K562 (cell line): ENCODE measurements around the gene HES4. TPM values are rescaled to one million over a fixed set of nuclear protein-coding genes. Genes with fewer than 3 reads are reported as not detected.

Experiments used
- BRD4 ChIP-seq: fragments of 200-600 bp; sonication (generic); IDR thresholded peaks from 2 replicates; pipeline ENCODE4 v1.6.1; 2017; ENCODE audit warnings: inconsistent platforms
- BRD9 ChIP-seq: fragments of 450-650 bp; IDR thresholded peaks from 2 replicates; pipeline ENCODE4 v1.6.1; 2018; ENCODE audit warnings: low read depth; ENCODE audit not compliant: partially characterized antibody
- CREM ChIP-seq: IDR thresholded peaks from 2 replicates; pipeline ENCODE4 v1.6.1; 2014; ENCODE audit warnings: antibody characterized with exemption, low read depth
- DDX20 ChIP-seq: fragments of 450-650 bp; IDR thresholded peaks from 2 replicates; pipeline ENCODE4 v1.6.1; 2016; ENCODE audit warnings: missing genetic modification characterization, low read depth, mild to moderate bottlenecking, missing compliant biosample characterization, moderate library complexity
- DEAF1 ChIP-seq: fragments of 450-650 bp; formaldehyde crosslinking; IDR thresholded peaks from 2 replicates; pipeline ENCODE4 v1.4.0; 2020; ENCODE audit warnings: mild to moderate bottlenecking, moderate library complexity
- DPF2 ChIP-seq: fragments of 450-650 bp; IDR thresholded peaks from 2 replicates; pipeline ENCODE4 v1.6.1; 2016
- ESRRB ChIP-seq: fragments of 250-450 bp; sonication (Bioruptor Pico); IDR thresholded peaks from 2 replicates; pipeline ENCODE4 v1.5.0; 2020; ENCODE audit warnings: mild to moderate bottlenecking, moderate library complexity, borderline replicate concordance
- FOXA1 ChIP-seq: fragments of 450-650 bp; IDR thresholded peaks from 2 replicates; pipeline ENCODE4 v1.6.1; 2016; ENCODE audit warnings: mild to moderate bottlenecking, borderline replicate concordance
- FOXA3 ChIP-seq, 2 experiments: fragments of 450-650 bp in 1 of 2; sonication (generic) in 1 of 2; formaldehyde crosslinking; IDR thresholded peaks in 1 of 2; conservative IDR thresholded peaks in 1 of 2; 2 replicates each; pipeline versions ENCODE4 v1.4.0 to v1.8.0; 2020 to 2022; ENCODE audit warnings: mild to moderate bottlenecking in 2 of 2, missing genetic modification reagents in 1 of 2
- MAX ChIP-seq: sonication (generic); formaldehyde crosslinking; IDR thresholded peaks from 2 replicates; pipeline ENCODE4 v1.9.0; 2022; ENCODE audit warnings: mild to moderate bottlenecking, missing genetic modification reagents
- MAZ ChIP-seq, 2 experiments: fragments of 450-650 bp in 1 of 2; sonication (generic) in 1 of 2; formaldehyde crosslinking; IDR thresholded peaks in 1 of 2; conservative IDR thresholded peaks in 1 of 2; 2 replicates each; pipeline versions ENCODE4 v1.4.0 to v1.5.0; 2020; ENCODE audit warnings: mild to moderate bottlenecking in 1 of 2, missing genetic modification reagents in 1 of 2
- NCOA2 ChIP-seq, 2 experiments: fragments of 450-650 bp; IDR thresholded peaks; 2 replicates each; pipeline ENCODE4 v1.6.1; 2018; ENCODE audit warnings: mild to moderate bottlenecking in 2 of 2, moderate library complexity in 1 of 2; ENCODE audit not compliant: partially characterized antibody in 2 of 2
- NEUROD1 ChIP-seq: fragments of 150-350 bp; IDR thresholded peaks from 2 replicates; pipeline ENCODE4 v1.6.1; 2014; ENCODE audit warnings: borderline replicate concordance, low read length, low read depth; ENCODE audit not compliant: partially characterized antibody
- PURB ChIP-seq: sonication (generic); formaldehyde crosslinking; IDR thresholded peaks from 2 replicates; pipeline ENCODE4 v1.9.0; 2021; ENCODE audit warnings: low read depth, mild to moderate bottlenecking, missing genetic modification reagents
- RCOR1 ChIP-seq, 2 experiments: IDR thresholded peaks; 2 replicates each; pipeline ENCODE4 v1.6.1; 2012; ENCODE audit warnings: low read depth in 2 of 2, low read length in 2 of 2, borderline replicate concordance in 1 of 2, improper control_type of control experiment in 1 of 2
- SLC30A9 ChIP-seq: fragments of 250-450 bp; sonication (Bioruptor Pico); IDR thresholded peaks from 2 replicates; pipeline ENCODE4 v1.8.0; 2022; ENCODE audit warnings: mild to moderate bottlenecking, moderate library complexity
- SMARCE1 ChIP-seq: fragments of 450-650 bp; IDR thresholded peaks from 2 replicates; pipeline ENCODE4 v1.7.1; 2016; ENCODE audit warnings: mild to moderate bottlenecking
- SMC3 ChIP-seq: conservative IDR thresholded peaks from 2 replicates; pipeline ENCODE4 v1.6.1; 2011; ENCODE audit warnings: low read depth, low read length, improper control_type of control experiment; ENCODE audit not compliant: insufficient read depth
- STAG1 ChIP-seq: sonication (generic); formaldehyde crosslinking; IDR thresholded peaks from 2 replicates; pipeline ENCODE4 v1.5.0; 2020; ENCODE audit warnings: missing genetic modification reagents, borderline replicate concordance
- TOE1 ChIP-seq, 2 experiments: fragments of 450-650 bp in 1 of 2; sonication (generic) in 1 of 2; formaldehyde crosslinking in 1 of 2; IDR thresholded peaks; 2 replicates each; pipeline versions ENCODE4 v1.7.1 to v1.8.0; 2016 to 2022; ENCODE audit warnings: borderline replicate concordance in 2 of 2, mild to moderate bottlenecking in 2 of 2, antibody characterized with exemption in 1 of 2, inconsistent platforms in 1 of 2, low read depth in 1 of 2, missing genetic modification reagents in 1 of 2, moderate library complexity in 1 of 2
- ZNF655 ChIP-seq: fragments of 250-450 bp; sonication (Bioruptor Pico); IDR thresholded peaks from 2 replicates; pipeline ENCODE4 v1.5.0; 2021
- ZSCAN29 ChIP-seq: fragments of 450-650 bp; IDR thresholded peaks from 2 replicates; pipeline ENCODE4 v1.6.1; 2017
- polyA plus RNA-seq, 8 experiments: library from polyadenylated mRNA; depleted of rRNA in 4 of 8; stranded (reverse) in 5 of 8; unstranded in 3 of 8; fragments of >200 nt; fragmentation: Nextera tagmentation in 2 of 8; fragmentation: Illumina TruSeq in 1 of 8; extraction: Ambion mirVana in 2 of 8; extraction: Trizol in 1 of 8; gene quantifications; 2 replicates each; pipeline versions ENCODE4 v1.2.1 to v1.2.3, GENCODE V29; 2011 to 2014; ENCODE audit warnings: inconsistent platforms in 1 of 8, missing spikeins in 1 of 8
- total RNA-seq, 7 experiments: library from RNA; depleted of rRNA in 6 of 7; stranded (reverse); fragments of >200 nt in 6 of 7; fragmentation: Illumina TruSeq in 2 of 7; extraction: Trizol in 2 of 7; gene quantifications; 2 replicates each; pipeline versions ENCODE4 v1.2.1 to v1.2.3, GENCODE V29; 2011 to 2021; ENCODE audit warnings: low replicate concordance in 1 of 7

The HES4 gene
- total and polyA plus RNA-seq, 9 of the 15 experiments (the other 6 are each of a cell fraction or from before 2014, with no cell fraction given): 0.21 to 43.7 (median 5.3) TPM; not detected in 2

- TF ChIP-seq CREM (peak; percentile 38; the same call in 1 of the 2 replicates), FOXA3 (CRISPR knock-in tag; conservative IDR thresholded peaks at IDR 0.05 in 1 of 2, IDR thresholded peaks at IDR 0.05 in 1 of 2) (no peak), NCOA2 (IDR thresholded peaks at IDR 0.05; ENCODE audit: partially characterized antibody in 2 of 2) (no peak), ZSCAN29 (no peak), SMC3 (peak; percentile 79), PURB (CRISPR knock-in tag) (no peak), BRD4 (no peak), SMARCE1 (no peak), NEUROD1 (no peak), MAX (peak; percentile 27; the same call in 1 of the 2 replicates), DDX20 (no peak), TOE1 (IDR thresholded peaks at IDR 0.05; ENCODE audit: borderline replicate concordance) (0 out of 2 replicates have a peak, but pooled peaks have one; percentile 18), TOE1 (CRISPR knock-in tag; IDR thresholded peaks at IDR 0.05; ENCODE audit: borderline replicate concordance, low read depth) (no peak), SLC30A9 (no peak), STAG1 (CRISPR knock-in tag) (peak; percentile 80; the same call in 1 of the 2 replicates), ESRRB (CRISPR knock-in tag) (no peak), FOXA1 (no peak), BRD9 (no peak), MAZ (CRISPR knock-in tag; conservative IDR thresholded peaks at IDR 0.05 in 1 of 2, IDR thresholded peaks at IDR 0.05 in 1 of 2) (peak in 1 of 2 experiments; percentile 9; a peak in 1 of 4 replicates), DPF2 (no peak), ZNF655 (CRISPR knock-in tag) (no peak), DEAF1 (CRISPR knock-in tag) (peak; percentile 65), RCOR1 (IDR thresholded peaks at IDR 0.05; ENCODE audit: borderline replicate concordance in 1 of 2, low read depth in 2 of 2, low read length in 2 of 2) (peak in 1 of 2 experiments; percentile 59; a peak in 1 of 4 replicates)
These were observed 16.0 kb downstream of the HES4 start (continued) for GRCh38 chr1:983798-984475.
